ENCODE data around the gene NUBPL. TPM values are rescaled to one million over a fixed set of nuclear protein-coding genes. Genes with fewer than 3 reads are reported as not detected.

The NUBPL gene
- total RNA-seq, 1 experiment from 2014 or later = 5.7 TPM

DNA sequence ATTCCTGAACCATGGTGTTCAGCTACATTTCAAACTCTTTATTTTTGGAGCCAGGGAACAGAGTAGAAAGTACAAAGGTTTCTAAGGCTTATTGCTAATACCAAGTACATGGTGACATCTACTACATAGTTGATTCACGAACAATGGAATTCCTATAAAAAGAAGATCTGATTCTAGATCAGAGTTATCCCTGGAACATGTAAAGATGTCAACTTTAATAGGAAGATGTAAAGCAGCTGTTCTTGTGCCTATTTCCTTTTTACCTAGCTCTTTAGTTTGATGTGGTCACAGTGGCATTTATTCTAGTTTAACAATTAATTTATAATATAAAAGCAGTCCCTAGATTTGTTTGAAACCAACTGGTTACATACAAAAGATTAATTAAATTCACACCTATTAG is 99.5 kb downstream of the NUBPL start:
- BruUV-seq (replicated peaks) = no TSS peak
- no peak for DNase-seq (ENCODE audit: low read depth, low spot score)
- ChIA-PET POLR2A (no interaction called here), CTCF (no interaction called here)
- TF ChIP-seq, protein P1, sequence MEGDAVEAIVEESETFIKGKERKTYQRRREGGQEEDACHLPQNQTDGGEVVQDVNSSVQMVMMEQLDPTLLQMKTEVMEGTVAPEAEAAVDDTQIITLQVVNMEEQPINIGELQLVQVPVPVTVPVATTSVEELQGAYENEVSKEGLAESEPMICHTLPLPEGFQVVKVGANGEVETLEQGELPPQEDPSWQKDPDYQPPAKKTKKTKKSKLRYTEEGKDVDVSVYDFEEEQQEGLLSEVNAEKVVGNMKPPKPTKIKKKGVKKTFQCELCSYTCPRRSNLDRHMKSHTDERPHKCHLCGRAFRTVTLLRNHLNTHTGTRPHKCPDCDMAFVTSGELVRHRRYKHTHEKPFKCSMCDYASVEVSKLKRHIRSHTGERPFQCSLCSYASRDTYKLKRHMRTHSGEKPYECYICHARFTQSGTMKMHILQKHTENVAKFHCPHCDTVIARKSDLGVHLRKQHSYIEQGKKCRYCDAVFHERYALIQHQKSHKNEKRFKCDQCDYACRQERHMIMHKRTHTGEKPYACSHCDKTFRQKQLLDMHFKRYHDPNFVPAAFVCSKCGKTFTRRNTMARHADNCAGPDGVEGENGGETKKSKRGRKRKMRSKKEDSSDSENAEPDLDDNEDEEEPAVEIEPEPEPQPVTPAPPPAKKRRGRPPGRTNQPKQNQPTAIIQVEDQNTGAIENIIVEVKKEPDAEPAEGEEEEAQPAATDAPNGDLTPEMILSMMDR (IDR thresholded peaks at IDR 0.05) = no peak
- TF ChIP-seq POLR2AphosphoS5 (IDR thresholded peaks at IDR 0.05; ENCODE audit: low read depth, low read length) (no peak), SIN3A (IDR thresholded peaks at IDR 0.05; ENCODE audit: borderline replicate concordance, insufficient read depth, low read depth, low read length) (no peak), TCF7L2 (IDR thresholded peaks at IDR 0.05; ENCODE audit: low read depth, low read length) (no peak)
- H3K4me1 ChIP-seq (ENCODE audit: control insufficient read depth, insufficient read depth, low read length) = no peaks in the 10 kb centered on the region
- no peak for ATAC-seq
- in situ Hi-C loops (cut with HindIII; ENCODE audit: low pct_unique_long_range_greater_than_20kb, low sequenced_read_pairs) = no loop called here
- H3K27me3 ChIP-seq (ENCODE audit: control insufficient read depth, insufficient read depth, low read length) = no peaks in the 10 kb centered on the region
- H3K9me3 ChIP-seq (ENCODE audit: control insufficient read depth, insufficient read depth, low read depth, low read length) = no peaks in the 10 kb centered on the region
- no peak overlapping the region for H3K4me3 ChIP-seq (ENCODE audit: low read depth in 2 of 2, low read length in 2 of 2)
- H3K36me3 ChIP-seq (ENCODE audit: control insufficient read depth, insufficient read depth, low read length) = no peaks in the 10 kb centered on the region
- H3K27ac ChIP-seq (ENCODE audit: low read length) = no peak overlapping the region
- intact Hi-C loops (cut with micrococcal nuclease; ENCODE audit: unreplicated experiment) = no loop called here

DNA sequence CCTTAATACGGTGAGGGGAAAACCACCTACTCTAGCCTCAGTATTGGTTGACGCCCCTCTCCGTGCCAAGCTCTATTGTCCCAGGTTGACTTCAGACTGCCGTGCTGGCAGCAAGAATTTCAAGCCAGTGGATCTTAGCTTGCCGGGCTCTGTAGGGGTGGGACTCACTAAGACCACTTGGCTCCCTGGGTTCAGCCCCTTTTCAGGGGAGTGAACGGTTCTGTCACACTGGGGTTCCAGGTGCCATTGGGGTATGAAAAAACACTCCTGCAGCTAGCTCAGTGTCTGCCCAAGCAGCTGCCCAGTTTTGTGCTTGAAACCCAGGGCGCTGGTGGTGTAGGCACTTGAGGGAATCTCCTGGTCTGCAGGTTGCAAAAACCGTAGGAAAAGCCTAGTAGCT is 107.1 kb downstream of the NUBPL start:
- intact Hi-C loops (cut with micrococcal nuclease; ENCODE audit: unreplicated experiment) (no loop called here), in situ Hi-C loops (cut with HindIII; ENCODE audit: low pct_unique_long_range_greater_than_20kb, low sequenced_read_pairs) (no loop called here)
- Histone ChIP-seq H3K9me3 (ENCODE audit: control insufficient read depth, insufficient read depth, low read depth, low read length) (no peaks in the 10 kb centered on the region), H3K4me1 (ENCODE audit: control insufficient read depth, insufficient read depth, low read length) (no peaks in the 10 kb centered on the region), H3K27me3 (ENCODE audit: control insufficient read depth, insufficient read depth, low read length) (no peaks in the 10 kb centered on the region), H3K36me3 (ENCODE audit: control insufficient read depth, insufficient read depth, low read length) (no peaks in the 10 kb centered on the region), H3K4me3 (ENCODE audit: low read depth in 2 of 2, low read length in 2 of 2) (no peak overlapping the region), H3K27ac (ENCODE audit: low read length) (no peak overlapping the region)
- no TSS peak for BruUV-seq (replicated peaks)
- DNase-seq (ENCODE audit: low read depth, low spot score) (no peak), ATAC-seq (no peak)
- TF ChIP-seq TCF7L2 (IDR thresholded peaks at IDR 0.05; ENCODE audit: low read depth, low read length) = no peak
- TF ChIP-seq SIN3A (IDR thresholded peaks at IDR 0.05; ENCODE audit: borderline replicate concordance, insufficient read depth, low read depth, low read length) = no peak
- TF ChIP-seq POLR2AphosphoS5 (IDR thresholded peaks at IDR 0.05; ENCODE audit: low read depth, low read length) = no peak
- TF ChIP-seq, protein P2, sequence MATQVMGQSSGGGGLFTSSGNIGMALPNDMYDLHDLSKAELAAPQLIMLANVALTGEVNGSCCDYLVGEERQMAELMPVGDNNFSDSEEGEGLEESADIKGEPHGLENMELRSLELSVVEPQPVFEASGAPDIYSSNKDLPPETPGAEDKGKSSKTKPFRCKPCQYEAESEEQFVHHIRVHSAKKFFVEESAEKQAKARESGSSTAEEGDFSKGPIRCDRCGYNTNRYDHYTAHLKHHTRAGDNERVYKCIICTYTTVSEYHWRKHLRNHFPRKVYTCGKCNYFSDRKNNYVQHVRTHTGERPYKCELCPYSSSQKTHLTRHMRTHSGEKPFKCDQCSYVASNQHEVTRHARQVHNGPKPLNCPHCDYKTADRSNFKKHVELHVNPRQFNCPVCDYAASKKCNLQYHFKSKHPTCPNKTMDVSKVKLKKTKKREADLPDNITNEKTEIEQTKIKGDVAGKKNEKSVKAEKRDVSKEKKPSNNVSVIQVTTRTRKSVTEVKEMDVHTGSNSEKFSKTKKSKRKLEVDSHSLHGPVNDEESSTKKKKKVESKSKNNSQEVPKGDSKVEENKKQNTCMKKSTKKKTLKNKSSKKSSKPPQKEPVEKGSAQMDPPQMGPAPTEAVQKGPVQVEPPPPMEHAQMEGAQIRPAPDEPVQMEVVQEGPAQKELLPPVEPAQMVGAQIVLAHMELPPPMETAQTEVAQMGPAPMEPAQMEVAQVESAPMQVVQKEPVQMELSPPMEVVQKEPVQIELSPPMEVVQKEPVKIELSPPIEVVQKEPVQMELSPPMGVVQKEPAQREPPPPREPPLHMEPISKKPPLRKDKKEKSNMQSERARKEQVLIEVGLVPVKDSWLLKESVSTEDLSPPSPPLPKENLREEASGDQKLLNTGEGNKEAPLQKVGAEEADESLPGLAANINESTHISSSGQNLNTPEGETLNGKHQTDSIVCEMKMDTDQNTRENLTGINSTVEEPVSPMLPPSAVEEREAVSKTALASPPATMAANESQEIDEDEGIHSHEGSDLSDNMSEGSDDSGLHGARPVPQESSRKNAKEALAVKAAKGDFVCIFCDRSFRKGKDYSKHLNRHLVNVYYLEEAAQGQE (IDR thresholded peaks at IDR 0.05; ENCODE audit: insufficient read depth in 1 of 2, low read depth in 2 of 2, low read length in 1 of 2) = no peak
- TF ChIP-seq, protein P1 (IDR thresholded peaks at IDR 0.05) = no peak
- CTCF ChIA-PET = no interaction called here
- POLR2A ChIA-PET = no interaction called here
